Tibial nerve (tissue), 3 donors: Measurements from ENCODE around the gene FAN1.

ENCODE experiments used
- CTCF ChIP-seq, 5 experiments: fragments of 200-600 bp in 3 of 5; fragments of 450-650 bp in 2 of 5; sonication (generic) in 3 of 5; IDR thresholded peaks; one replicate each; pipeline ENCODE4 v1.5.1; 2016 to 2019; ENCODE audit warnings: antibody characterized with exemption in 5 of 5, mild to moderate bottlenecking in 3 of 5, moderate library complexity in 2 of 5
- POLR2A ChIP-seq, 2 donors: fragments of 450-650 bp; IDR thresholded peaks; one replicate each; pipeline ENCODE4 v1.6.1; 2017; ENCODE audit warnings: antibody characterized with exemption in 2 of 2, mild to moderate bottlenecking in 2 of 2, moderate library complexity in 2 of 2

GRCh38 chr15:30926161-30926560 lies 22.4 kb downstream of the FAN1 start:
- TF ChIP-seq CTCF (IDR thresholded peaks at IDR 0.05), result no peak
- no peak for TF ChIP-seq POLR2A (IDR thresholded peaks at IDR 0.05)
